HG03521 (cell line): ENCODE results near the gene PAX7.
"Not testable (repeated sequence)": the region's sequence is repeated elsewhere in the genome, so short reads cannot be mapped to it uniquely, and the experiment has no call there.

Experiments
- ATAC-seq: cut with Tn5 transposase; IDR thresholded peaks from one replicate; pipeline ENCODE4 v1.9.1; 2021; ENCODE audit warnings: mild to moderate bottlenecking, moderate library complexity; ENCODE audit not compliant: unreplicated experiment

Gene PAX7

DNA sequence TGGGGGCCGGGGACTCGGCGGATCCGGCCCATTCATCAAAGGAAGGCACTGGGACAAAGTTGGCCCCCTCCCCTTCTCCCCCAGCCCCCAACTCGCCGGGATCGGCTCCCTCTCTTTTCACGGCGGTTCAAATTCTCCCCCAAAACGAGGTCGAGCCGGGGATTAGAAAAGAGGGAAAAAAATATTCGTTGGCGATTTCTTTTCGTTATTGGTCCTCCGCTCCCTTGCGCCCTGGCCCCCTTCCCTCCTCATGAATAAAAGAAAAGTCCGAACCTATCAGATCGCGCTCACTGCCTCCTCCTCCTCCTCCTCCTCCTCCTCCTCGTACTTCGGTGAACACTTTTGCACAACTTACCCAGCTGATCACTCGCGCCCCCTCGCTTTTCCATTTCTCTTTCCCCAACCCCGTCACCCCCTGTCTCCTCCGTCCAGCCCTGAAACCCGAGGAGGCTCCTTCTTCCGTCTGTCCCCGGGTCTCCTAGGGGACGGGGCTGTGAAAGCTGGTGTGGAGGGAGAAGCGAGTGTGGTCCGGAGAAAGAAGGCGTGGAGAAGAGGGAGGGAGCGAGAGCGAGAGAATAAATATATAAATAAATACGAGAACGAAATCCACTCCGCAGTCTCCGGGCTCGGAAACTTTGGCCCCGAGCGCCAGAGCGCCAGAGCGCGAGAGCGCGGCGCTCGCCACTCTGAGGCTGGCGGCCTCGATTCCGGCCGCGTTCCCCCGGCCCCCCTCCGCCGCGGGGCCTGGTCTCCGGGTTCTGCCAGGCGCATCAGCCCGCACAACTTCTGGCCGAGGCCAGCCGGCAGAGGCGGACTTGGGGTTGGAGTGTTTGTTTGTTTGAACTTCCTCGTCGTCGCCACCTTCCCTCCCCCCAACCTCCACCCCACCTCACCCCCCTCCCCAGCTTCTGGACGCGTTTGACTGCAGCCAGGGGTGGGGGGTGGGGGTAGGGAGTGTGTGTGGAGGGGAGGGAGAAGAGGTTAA, at the start of gene PAX7:
PAX7 (plus strand) TSS at position 336 of the 985 bp plus-strand sequence. CDS start 758 bp downstream, outside the sequence.
- ATAC-seq: no peak

DNA sequence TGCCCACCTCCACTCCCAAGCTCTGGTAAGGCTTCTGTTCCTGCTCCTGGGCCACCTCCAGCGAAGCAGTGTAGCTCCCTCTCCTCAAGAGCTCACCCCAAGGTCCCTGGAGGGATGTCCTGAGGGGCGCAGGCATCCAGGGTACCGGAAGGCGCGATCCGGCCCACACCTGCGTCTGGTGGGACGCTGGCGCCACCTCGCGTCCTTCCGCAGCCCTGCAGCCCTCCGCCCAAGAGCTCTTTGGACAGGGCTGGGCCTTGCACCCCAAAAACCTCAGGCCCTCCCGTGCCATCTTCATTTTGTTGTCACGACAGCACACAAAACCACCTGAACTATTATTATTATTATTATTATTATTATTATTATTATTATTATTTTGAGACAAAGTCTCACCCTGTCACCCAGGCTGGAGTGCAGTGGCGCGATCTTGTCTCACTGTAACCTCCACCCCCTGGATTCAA, 49.2 kb upstream of the PAX7 start:
- no peak for ATAC-seq

DNA sequence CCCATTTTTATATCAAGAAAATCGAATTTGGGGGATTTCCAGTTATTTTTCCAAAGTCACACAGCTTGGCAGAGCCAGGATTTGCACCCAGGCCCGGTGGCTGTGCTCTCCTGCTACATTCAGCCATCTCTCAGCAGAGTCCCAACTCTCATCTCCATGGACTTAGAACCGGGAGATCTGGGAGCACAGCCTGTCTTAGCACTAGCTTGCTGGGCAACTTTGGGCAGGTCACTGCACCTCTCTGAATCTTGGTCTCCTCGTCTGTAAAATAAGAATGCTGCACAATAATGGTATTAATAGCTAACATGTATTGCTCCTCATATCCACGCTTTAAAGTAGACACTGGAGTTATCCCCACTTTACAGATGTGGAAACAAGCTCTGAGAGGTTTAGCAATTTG, 47.8 kb upstream of the PAX7 start:
- ATAC-seq: no peak

DNA sequence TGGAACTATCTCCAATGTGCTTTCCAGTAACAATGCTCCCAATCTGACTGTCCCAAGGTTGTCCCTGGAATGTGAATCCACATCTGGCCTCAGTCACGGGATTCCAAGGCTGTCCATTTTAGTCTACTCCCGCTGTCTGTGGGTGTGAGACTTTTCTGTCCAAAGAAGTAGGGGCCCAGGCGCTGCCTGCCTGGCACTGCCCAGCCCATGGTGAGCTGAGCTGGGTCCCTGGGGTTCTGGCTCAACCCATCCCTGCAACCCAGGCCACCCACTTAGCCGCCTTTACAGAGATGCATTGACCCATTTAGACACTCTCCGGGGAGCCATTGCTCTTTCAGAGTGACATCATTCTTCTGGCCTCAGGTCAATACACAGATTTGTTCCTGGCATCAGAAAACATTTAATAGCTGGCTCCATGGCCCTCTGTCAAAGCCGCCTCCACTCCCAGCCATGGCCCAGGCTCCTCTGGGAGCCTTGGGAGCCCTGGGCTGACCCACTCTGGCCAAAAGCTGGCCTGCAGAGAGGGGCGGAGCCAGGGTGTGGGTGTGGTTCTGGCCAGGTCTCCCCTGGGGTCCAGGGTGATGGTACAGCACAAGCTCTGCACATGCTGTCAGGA, 47.2 kb upstream of the PAX7 start:
- no peak for ATAC-seq

DNA sequence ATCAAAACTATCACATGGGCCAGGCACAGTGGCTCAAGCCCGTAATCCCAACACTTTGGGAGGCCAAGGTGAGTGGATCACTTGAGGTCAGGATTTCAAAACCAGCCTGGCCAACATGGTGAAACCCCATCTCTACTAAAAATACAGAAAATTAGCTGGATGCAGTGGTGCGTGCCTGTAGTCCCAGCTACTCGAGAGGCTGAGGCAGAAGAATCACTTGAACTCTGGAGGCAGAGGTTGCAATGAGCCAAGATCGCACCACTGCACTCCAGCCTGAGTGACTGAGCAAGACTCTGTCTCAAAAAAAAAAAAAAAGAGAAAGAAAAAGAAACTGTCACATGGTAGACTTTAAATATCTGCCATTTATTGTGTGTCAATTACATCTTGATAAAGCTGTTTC, 44.6 kb upstream of the PAX7 start:
- not testable (repeated sequence) for ATAC-seq

DNA sequence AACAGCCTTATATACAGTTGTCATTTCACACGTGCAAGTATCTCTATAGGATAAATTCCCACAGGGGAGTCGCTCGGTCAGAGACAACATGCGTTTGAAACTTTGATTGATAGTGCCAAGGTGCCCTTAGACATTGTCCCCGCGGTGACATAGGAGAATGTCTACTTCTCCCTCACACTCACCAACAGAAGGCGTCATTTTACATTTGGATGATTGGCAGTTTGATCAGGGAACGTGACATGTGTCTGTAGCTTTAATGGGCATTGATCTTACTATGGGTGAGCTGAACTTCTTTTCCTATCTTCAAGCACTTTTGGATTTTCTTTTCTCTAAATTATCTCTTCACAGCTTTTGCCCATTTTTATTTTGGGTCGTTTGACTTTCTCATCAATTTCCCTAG, 42.6 kb upstream of the PAX7 start:
- ATAC-seq: no peak

DNA sequence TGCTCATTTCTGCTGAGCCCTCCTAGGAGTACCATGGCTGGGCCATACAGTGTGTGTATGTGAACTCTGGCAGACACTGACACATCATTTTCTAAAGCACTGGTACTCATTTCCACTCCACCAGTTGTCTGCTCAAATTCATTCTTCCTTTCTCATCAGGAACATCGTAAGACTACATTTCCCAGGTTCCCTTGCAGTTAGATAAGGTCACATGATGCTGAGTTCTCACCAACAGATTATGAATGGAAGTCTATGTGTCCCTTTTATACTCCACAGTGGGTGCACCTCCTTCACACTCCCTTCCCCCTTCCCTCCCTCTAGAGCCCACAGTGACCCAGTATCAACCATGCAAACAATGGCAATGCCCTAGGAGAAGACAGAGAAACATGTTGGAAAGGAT, 38.3 kb upstream of the PAX7 start:
- no peak for ATAC-seq

DNA sequence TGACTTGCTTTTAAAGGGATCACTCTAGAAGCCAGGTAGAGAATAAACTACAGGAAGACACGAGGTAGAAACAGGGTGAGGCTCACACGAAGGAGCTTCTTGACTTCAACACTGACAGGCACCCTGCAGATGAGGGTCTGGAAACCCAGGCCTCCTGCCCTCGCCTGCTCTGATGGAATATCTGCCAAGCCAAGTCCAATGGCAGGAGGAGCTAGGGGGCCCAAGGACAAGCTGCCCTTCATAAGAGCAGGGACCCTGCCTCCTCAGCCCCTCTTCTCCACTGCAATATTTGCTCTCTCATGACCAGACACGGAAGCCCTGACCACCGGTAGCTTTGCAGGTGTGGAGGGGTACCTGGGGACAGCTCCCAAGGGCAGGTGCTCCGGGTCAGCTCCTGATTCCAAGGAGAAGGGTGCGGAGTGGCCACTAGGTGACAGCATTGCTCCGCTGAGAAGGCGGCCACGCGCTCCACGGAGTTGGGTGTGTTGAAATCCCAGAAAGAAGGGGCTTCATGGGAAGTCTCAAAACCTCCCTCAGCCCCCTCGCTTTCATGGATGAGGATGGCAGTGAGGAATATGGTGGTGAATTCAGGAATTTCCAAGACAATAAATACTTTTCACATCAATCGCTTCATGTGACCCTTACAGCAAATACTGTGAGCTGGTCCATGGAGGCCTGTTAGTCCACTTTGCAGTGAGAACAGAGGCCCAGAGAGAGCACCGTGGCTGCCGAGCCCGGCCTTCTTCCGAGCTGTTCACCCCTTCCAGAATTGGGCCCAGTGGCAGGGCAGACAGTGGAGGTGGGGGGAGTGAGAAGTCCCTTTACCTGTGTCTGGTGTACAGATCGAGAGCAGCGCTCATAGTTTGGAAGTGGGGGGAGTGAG, 33.2 kb upstream of the PAX7 start:
- no peak for ATAC-seq

DNA sequence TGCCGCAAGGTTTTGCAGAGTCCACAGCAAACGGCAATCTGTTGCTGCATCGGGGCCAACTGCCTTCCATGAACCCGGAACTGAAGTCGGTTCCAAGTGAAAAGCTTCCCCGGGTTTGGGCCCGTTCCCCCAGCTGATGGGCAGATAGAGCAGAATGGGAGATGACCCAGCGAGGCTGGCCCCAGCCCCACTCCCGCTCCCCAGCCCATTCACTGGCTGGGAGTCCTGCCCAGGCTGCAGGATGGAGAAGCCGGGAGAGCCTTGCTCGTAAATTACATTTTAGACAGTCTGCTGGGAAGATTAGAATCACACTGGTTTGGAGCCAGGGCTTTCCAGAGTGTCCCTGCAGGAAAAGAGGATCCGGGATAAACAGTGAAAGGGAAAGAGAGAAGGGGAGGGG, 31.6 kb upstream of the PAX7 start:
- no peak for ATAC-seq

DNA sequence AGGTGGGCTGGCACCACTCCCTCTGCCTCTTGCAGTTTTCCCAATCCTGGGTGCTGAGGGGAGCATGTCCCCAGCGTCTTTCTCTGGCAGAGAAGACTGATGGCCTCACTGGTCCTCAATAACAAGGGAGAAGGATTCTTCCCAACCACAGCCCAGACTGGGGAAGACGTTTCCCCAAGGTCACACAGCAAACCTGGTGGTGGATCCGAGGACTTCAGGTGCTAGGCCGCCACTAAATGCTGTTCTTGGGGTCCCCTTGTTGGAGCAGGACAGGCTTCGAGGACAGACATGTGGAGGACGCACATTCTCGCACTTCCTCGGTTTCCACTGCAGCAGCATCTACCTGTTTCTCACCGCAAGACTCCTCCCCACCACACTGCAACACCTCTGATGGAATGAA, 30.9 kb upstream of the PAX7 start:
- ATAC-seq: no peak

DNA sequence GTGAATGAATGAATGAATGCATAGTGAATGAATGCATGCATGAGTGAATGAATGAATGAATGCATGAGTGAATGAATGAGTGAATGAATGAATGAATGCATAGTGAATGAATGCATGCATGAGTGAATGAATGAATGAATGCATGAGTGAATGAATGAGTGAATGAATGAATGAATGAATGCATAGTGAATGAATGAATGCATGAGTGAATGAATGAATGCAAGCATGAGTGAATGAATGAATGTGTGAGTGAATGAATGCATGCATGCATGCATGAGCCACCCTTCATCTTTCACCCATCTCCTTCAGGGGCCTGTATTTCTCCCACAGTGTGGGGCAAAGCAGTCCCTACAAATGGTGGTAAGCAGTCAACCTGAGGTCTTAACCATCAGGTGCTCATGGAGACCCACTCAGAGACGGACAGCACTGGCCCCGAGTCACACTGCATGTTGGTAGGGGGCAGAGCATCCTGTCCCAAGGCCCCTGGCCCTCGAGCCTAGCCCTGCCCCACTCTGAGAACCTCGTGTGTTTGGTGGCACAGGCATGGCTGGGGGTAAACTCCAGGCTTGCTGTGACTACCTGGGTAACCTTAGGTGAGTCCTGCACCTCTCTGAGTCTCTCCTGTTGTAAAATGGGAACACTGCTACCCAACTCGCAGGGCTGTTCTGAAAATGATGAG, 28.0 kb upstream of the PAX7 start:
- no peak for ATAC-seq

DNA sequence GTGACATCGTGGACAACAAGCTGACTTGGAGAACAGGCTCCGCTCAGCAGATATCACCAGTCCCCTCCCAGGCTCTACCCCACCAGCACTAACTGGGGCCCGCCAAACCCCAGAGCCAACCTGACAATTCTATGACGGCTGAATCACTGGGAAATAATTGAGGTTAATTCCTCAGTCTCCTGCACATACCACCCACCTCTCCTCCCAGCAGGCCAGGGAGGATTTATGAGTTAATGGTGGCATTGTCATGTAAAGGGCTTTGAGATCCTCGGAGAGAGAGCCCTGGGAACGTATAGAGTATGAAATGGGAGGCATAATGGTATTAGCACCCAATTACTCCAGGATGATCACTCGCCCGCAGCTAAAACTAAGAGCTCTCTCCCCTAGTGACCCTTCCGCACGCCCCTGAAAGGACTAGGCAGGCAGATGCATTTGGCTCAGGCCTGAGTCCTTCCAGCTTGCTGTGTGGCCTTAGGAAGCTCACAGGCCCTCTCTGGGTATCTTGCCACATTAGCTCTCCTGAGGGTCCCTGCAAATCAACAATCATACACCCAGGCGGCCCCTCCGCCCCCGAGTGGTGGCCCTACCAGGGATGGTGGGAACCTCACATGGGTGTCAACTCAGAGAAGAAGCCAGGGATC, 27.3 kb upstream of the PAX7 start:
- no peak for ATAC-seq

DNA sequence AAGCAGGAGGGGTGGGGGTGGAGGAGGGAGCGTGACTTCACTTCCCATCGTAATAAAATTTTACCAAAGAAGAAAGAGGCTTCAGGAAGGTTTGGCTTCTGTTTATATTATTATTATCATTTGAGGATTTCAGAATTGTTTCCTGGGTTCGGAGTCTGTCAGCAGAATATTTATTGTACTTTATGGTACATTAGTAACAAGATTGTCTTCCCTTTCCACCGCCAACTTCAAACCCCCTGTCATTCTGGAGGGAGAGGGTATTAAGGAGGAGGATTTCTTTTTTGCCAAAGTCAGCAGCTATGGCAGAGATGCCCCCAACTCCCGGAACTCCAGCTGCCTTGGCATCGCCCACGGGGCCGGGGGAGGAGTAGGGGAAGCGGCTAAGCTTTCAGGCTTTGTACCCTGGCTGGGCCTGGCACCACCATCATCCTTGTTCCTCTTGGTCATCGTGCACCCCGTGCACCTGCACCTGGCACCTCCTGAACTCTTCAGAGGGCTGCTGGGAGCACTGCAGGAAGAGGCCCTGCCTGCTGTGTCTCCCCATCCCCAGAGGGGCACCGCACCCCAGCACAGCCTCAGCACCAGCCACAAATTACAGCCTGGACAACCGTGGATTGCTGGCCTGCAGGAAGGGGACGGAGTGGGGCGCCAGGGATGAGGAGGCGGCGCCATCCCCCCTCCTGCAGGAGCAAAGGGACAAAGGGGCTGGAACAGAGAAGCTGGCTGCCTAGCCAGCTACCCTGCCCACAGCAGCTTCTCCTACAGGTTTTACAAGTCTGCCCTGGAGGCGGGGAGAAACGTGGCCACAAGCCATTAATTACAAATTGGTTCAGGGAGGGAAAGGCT, 24.0 kb upstream of the PAX7 start:
- ATAC-seq: no peak

DNA sequence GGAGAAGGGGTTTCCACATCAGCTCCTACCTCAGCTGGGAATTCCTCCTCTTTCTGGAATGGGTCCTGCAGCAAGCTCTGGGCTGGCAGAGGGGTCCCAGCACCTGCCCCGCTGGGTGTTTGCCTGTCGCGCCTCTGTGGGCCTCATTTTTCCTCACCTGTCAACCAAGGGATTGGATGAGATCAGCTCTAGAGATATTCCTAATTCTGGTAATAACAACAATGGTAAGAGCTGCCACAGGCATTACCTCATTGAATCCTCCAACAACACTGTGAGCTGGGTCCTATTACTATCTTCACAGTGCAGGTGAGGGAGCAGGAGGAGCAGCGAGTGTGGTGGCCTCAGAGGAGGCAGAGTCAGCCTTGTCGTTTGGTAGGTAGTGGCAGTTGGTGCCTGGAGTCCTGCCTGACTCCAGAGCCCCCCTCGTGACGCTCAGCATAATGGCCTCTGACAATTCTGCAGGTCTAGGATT, 23.3 kb upstream of the PAX7 start:
- no peak for ATAC-seq

DNA sequence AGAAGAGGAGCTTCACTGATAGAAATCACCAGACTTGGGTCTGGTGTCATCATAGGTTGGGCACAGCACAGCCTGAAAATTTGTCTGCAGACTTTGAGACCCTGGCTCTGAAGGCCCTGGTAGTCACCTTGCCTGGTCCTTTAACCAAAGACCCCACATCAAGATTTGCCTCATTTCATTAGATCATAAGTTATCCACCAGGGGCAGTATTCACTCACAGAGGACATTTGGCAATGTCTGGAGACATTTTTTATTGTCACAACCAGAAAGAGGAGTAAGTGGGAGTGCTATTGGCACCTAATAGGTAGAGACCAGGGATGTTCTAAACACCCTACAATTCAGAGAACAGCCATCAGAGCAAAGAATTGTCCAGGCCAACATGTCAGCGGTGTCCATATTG, 22.1 kb upstream of the PAX7 start:
- no peak for ATAC-seq

DNA sequence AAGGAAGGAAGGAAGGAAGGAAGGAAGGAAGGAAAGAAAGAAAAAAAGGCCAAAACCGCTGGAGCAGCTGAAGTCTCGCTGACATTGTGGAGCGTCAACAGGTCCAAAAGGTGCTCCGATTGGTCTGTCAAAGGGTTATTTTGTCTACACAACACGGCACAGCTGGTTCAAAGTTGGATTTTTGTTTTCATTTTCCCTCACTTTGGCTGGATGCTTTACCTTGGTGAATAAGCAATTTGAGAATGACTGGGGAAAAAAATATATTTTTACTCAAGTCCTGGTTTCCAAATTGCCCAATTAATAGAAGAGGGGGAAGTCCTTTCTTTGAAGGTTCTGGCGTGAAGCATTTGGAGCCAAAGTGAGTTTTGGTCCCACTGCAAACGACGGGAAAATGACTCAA, 19.3 kb upstream of the PAX7 start:
- ATAC-seq: no peak

DNA sequence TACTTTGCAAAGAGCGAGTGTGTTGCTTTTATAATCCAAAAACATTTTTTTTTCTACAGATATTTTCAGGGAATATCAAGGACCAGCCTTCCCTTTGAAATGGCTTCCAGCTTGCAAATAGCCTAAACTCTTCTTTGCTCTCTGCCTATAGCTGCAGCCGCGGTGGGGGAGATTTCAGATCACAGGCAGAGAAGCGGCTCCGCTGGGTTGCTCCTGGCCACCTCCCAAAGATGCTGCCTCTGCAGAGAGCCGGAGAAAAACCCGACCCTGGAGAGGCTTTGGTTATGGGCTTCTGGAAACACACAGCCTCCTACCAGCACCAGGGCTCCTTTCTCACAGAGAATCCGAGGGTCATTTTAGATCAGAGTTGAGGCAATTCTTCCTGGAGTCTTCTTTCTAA, 18.6 kb upstream of the PAX7 start:
- no peak for ATAC-seq

DNA sequence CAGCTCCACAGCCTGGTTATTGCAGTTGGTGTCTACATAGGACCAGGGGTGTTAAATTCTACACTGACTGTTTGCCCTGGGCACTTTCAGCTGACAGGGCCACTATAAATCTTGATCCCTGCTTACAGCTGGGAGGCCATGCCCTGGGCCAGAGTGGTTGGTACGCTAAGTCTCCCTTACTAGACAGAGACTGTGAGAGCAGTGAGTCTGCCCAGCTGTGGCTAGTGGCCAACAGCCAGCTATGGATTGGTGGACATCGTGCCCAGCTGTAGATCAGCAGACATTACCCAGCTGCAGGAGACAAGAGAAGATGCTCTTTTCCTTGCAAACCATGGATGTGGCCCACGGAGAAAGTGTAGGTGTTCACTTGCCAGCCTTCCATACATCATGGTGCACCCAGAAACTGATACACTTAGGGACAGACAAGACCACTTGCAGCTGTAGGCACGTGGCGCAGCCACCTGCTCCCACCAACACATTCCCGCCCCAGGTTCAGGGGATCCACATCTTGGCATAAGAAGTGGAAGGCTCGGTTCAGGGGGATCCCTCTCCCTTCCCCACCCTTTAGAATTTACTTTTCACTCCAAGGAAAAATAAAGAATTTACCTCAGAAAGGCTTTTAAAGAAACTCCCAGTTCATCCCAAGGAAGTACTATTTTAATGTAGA, 16.4 kb upstream of the PAX7 start:
- no peak for ATAC-seq
